H1 (cell line): ENCODE results near the gene SLIT3. TPM values are rescaled to one million over a fixed set of nuclear protein-coding genes. Genes with fewer than 3 reads are reported as not detected.

Experiments
- CTCF ChIA-PET: fragments of 300-600 bp; sonication (Branson Sonifier 250); formaldehyde crosslinking; loops from one replicate; lab custom pipeline; 2021; ENCODE audit not compliant: partially characterized antibody; lab: Charles Lee
- POLR2A ChIA-PET: fragments of 300-600 bp; sonication (Branson Sonifier 250); formaldehyde crosslinking; loops from one replicate; lab custom pipeline; 2021; ENCODE audit warnings: inconsistent platforms; ENCODE audit not compliant: partially characterized antibody; lab: Charles Lee
- DNase-seq, 2 experiments: peaks; one replicate each; pipeline versions ENCODE4 v3.0.0 to v3.0.0-alpha.2; 2010 to 2022; ENCODE audit warnings: low spot score in 2 of 2, low read depth in 1 of 2, mixed read lengths in 1 of 2
- FAIRE-seq: peaks from 2 replicates; lab custom pipeline; 2011; peaks lifted over from hg19 to GRCh38; lab: Jason Lieb, UNC
- H2AFZ ChIP-seq: 2 replicates; pipeline ENCODE4 v1.8.1; 2012; ENCODE audit warnings: low read length, inconsistent platforms
- H2AK5ac ChIP-seq: 2 replicates; pipeline ENCODE4 v1.6.1; 2013; ENCODE audit warnings: low read depth, low read length
- H2BK120ac ChIP-seq: replicated peaks from 2 replicates; pipeline ENCODE3; 2013; ENCODE audit warnings: low read depth, low read length, inconsistent platforms
- H2BK12ac ChIP-seq: 2 replicates; pipeline ENCODE4 v1.6.1; 2013; ENCODE audit warnings: low read depth, low read length
- H2BK15ac ChIP-seq: 2 replicates; pipeline ENCODE4 v1.6.1; 2013; ENCODE audit warnings: low read length
- H2BK20ac ChIP-seq: 2 replicates; pipeline ENCODE4 v1.6.1; 2013; ENCODE audit warnings: low read length
- H2BK5ac ChIP-seq: 2 replicates; pipeline ENCODE4 v1.6.1; 2013; ENCODE audit warnings: low read depth, low read length
- H3K14ac ChIP-seq: 2 replicates; pipeline ENCODE4 v1.6.1; 2013; ENCODE audit warnings: inconsistent platforms; ENCODE audit not compliant: insufficient read length
- H3K18ac ChIP-seq: 2 replicates; pipeline ENCODE4 v1.6.1; 2013; ENCODE audit warnings: low read length; ENCODE audit errors: extremely low read depth
- H3K23ac ChIP-seq: 2 replicates; pipeline ENCODE4 v1.6.1; 2013; ENCODE audit warnings: inconsistent platforms; ENCODE audit not compliant: insufficient read length
- H3K23me2 ChIP-seq: 2 replicates; pipeline ENCODE4 v1.6.1; 2013; ENCODE audit warnings: low read depth, low read length
- H3K27ac ChIP-seq: 2 replicates; pipeline ENCODE4 v1.6.1; 2011; ENCODE audit warnings: low read depth, low read length, inconsistent platforms
- H3K27me3 ChIP-seq, 4 experiments: replicated peaks in 1 of 4; 1 replicate in 1 of 4; 2 replicates in 3 of 4; pipeline versions ENCODE4 v1.6.1 to v1.8.1; 2011 to 2013; ENCODE audit warnings: low read length in 3 of 4, mild to moderate bottlenecking in 3 of 4, inconsistent platforms in 2 of 4, mixed read lengths in 2 of 4, moderate library complexity in 1 of 4; ENCODE audit not compliant: control insufficient read depth in 3 of 4, insufficient read depth in 3 of 4; ENCODE audit errors: extremely low read depth in 1 of 4
- H3K36me3 ChIP-seq, 4 experiments: 2 replicates each; pipeline versions ENCODE4 v1.6.1 to v1.8.1; 2011 to 2013; ENCODE audit warnings: mild to moderate bottlenecking in 4 of 4, low read length in 3 of 4, moderate library complexity in 2 of 4, control low read depth in 1 of 4, inconsistent platforms in 1 of 4; ENCODE audit not compliant: insufficient read depth in 4 of 4, control insufficient read depth in 2 of 4
- H3K4ac ChIP-seq: replicated peaks from 2 replicates; pipeline ENCODE3; 2013; ENCODE audit warnings: low read length, low read depth, mixed read lengths, inconsistent platforms; ENCODE audit not compliant: insufficient read length
- H3K4me1 ChIP-seq, 4 experiments: replicated peaks in 1 of 4; 1 replicate in 1 of 4; 2 replicates in 3 of 4; pipeline versions ENCODE4 v1.6.1 to v1.8.1; 2011 to 2013; ENCODE audit warnings: low read length in 3 of 4, inconsistent platforms in 2 of 4, mixed read lengths in 1 of 4; ENCODE audit not compliant: insufficient read depth in 4 of 4, control insufficient read depth in 3 of 4
- H3K4me2 ChIP-seq, 2 experiments: 2 replicates each; pipeline versions ENCODE4 v1.6.1 to v1.8.1; 2011 to 2013; ENCODE audit warnings: low read depth in 2 of 2, low read length in 2 of 2, control low read depth in 1 of 2, inconsistent platforms in 1 of 2, mild to moderate bottlenecking in 1 of 2; ENCODE audit not compliant: insufficient read depth in 1 of 2
- H3K4me3 ChIP-seq, 4 experiments: fragments of 200-600, 300-600 bp in 1 of 4; sonication (generic), shearing (Covaris generic), sonication (Bioruptor Twin) in 1 of 4; 2 replicates each; pipeline versions ENCODE4 v1.5.1 to v1.8.1; 2011 to 2016; ENCODE audit warnings: low read length in 4 of 4, low read depth in 3 of 4, control low read depth in 2 of 4, inconsistent platforms in 2 of 4, mild to moderate bottlenecking in 2 of 4, mixed read lengths in 1 of 4, moderate library complexity in 1 of 4; ENCODE audit not compliant: insufficient read depth in 2 of 4; ENCODE audit errors: extremely low read depth in 1 of 4
- H3K56ac ChIP-seq: replicated peaks from 2 replicates; pipeline ENCODE3; 2013; ENCODE audit warnings: low read depth, mild to moderate bottlenecking, mixed read lengths, low read length, inconsistent platforms; ENCODE audit not compliant: insufficient read length
- H3K79me1 ChIP-seq: 2 replicates; pipeline ENCODE4 v1.6.1; 2013; ENCODE audit warnings: low read depth, low read length, control low read depth
- H3K79me2 ChIP-seq, 2 experiments: 2 replicates each; pipeline versions ENCODE4 v1.6.1 to v1.8.1; 2012 to 2013; ENCODE audit warnings: low read length in 2 of 2, mild to moderate bottlenecking in 2 of 2, inconsistent platforms in 1 of 2; ENCODE audit not compliant: insufficient read depth in 2 of 2, control insufficient read depth in 1 of 2
- H3K9ac ChIP-seq, 4 experiments: replicated peaks in 1 of 4; 1 replicate in 1 of 4; 2 replicates in 3 of 4; pipeline versions ENCODE4 v1.6.1 to v1.8.1; 2011 to 2013; ENCODE audit warnings: low read depth in 3 of 4, low read length in 3 of 4, control low read depth in 2 of 4, mild to moderate bottlenecking in 2 of 4, moderate library complexity in 2 of 4, inconsistent platforms in 1 of 4; ENCODE audit errors: extremely low read depth in 1 of 4
- H3K9me3 ChIP-seq, 2 experiments: 2 replicates each; pipeline versions ENCODE4 v1.6.1 to v1.8.1; 2012 to 2013; ENCODE audit warnings: mild to moderate bottlenecking in 2 of 2, moderate library complexity in 2 of 2, control low read depth in 1 of 2, inconsistent platforms in 1 of 2, low read depth in 1 of 2, low read length in 1 of 2, mixed read lengths in 1 of 2; ENCODE audit not compliant: insufficient read depth in 2 of 2
- H4K20me1 ChIP-seq, 2 experiments: replicated peaks in 1 of 2; 2 replicates each; pipeline versions ENCODE3 to v1.8.1; 2011 to 2013; ENCODE audit warnings: inconsistent platforms in 2 of 2, low read length in 2 of 2, mild to moderate bottlenecking in 1 of 2; ENCODE audit not compliant: insufficient read depth in 2 of 2, control insufficient read depth in 1 of 2
- H4K5ac ChIP-seq: 2 replicates; pipeline ENCODE4 v1.6.1; 2013; ENCODE audit warnings: low read length, low read depth, mixed read lengths, inconsistent platforms; ENCODE audit not compliant: insufficient read length
- H4K8ac ChIP-seq: 2 replicates; pipeline ENCODE4 v1.8.0; 2013; ENCODE audit warnings: mild to moderate bottlenecking, moderate library complexity, low read length, inconsistent platforms; ENCODE audit not compliant: insufficient read depth; ENCODE audit errors: extremely low read depth
- H4K91ac ChIP-seq: replicated peaks from 2 replicates; pipeline ENCODE3; 2013; ENCODE audit warnings: low read length, mixed read lengths, inconsistent platforms; ENCODE audit not compliant: insufficient read length
- EGR1 ChIP-seq: IDR thresholded peaks from 2 replicates; pipeline ENCODE4 v1.6.1; 2011; ENCODE audit warnings: low read depth, low read length, borderline replicate concordance
- EZH2 ChIP-seq: fragments of 200-600 bp; sonication (generic); IDR thresholded peaks from 2 replicates; pipeline ENCODE4 v1.7.1; 2012; ENCODE audit warnings: low read depth, mild to moderate bottlenecking, moderate library complexity, low read length, inconsistent platforms; ENCODE audit not compliant: severe bottlenecking
- HDAC6 ChIP-seq: IDR thresholded peaks from one replicate; pipeline ENCODE4 v1.7.1; 2012; ENCODE audit warnings: low read depth, mild to moderate bottlenecking, inconsistent platforms, low read length, moderate library complexity
- JUN ChIP-seq: IDR thresholded peaks from 2 replicates; pipeline ENCODE4 v1.6.1; 2011; ENCODE audit warnings: low read depth, mild to moderate bottlenecking, improper control_type of control experiment, low read length
- KDM1A ChIP-seq: fragments of 200-600, 300-600 bp; sonication (generic); IDR thresholded peaks from 2 replicates; pipeline ENCODE4 v1.7.1; 2016; ENCODE audit warnings: mild to moderate bottlenecking, low read length, borderline replicate concordance
- MAFK ChIP-seq: IDR thresholded peaks from 2 replicates; pipeline ENCODE4 v1.6.1; 2012; ENCODE audit warnings: low read depth, mild to moderate bottlenecking, improper control_type of control experiment, low read length
- SAP30 ChIP-seq: fragments of 300-600 bp; sonication (generic); IDR thresholded peaks from 2 replicates; pipeline ENCODE4 v1.7.1; 2012; ENCODE audit warnings: low read length, moderate library complexity, mild to moderate bottlenecking, inconsistent platforms; ENCODE audit not compliant: insufficient read depth, insufficient replicate concordance
- TBP ChIP-seq: IDR thresholded peaks from 2 replicates; pipeline ENCODE4 v1.6.1; 2011; ENCODE audit warnings: low read depth, low read length, improper control_type of control experiment
- ZNF274 ChIP-seq: IDR thresholded peaks from 2 replicates; pipeline ENCODE4 v1.7.0; 2012; ENCODE audit warnings: low read length, borderline replicate concordance; ENCODE audit errors: extremely low read depth
- whole genome bisulfite sequencing, 2 experiments: shearing (Covaris generic) in 1 of 2; methylation state at CpG; one replicate each; pipeline versions ENCODE4 v1.1.6 to v1.1.7; 2013 to 2015; ENCODE audit warnings: low lambda C conversion rate in 2 of 2, mixed read lengths in 2 of 2, inconsistent platforms in 1 of 2, low coverage in 1 of 2, missing lambda C conversion rate in 1 of 2; ENCODE audit not compliant: insufficient replicate concordance in 2 of 2, insufficient coverage in 1 of 2, insufficient read length in 1 of 2; ENCODE audit errors: extremely low coverage in 1 of 2, missing lambda C conversion rate in 1 of 2; 5-methylcytosine and 5-hydroxymethylcytosine counted together
- polyA plus RNA-seq, 7 experiments: library from polyadenylated mRNA; depleted of rRNA in 3 of 7; stranded (reverse) in 5 of 7; unstranded in 2 of 7; fragments of >200 nt in 5 of 7; fragments of 200-250 nt in 2 of 7; gene quantifications; 1 replicate in 5 of 7; 2 replicates in 1 of 7; 4 replicates in 1 of 7; pipeline versions ENCODE4 v1.2.1 to v1.2.3, GENCODE V29; 2011 to 2013; ENCODE audit warnings: missing spikeins in 2 of 7, mixed read lengths in 2 of 7
- total RNA-seq: library from RNA; stranded (reverse); fragmentation: NEBNext Ultra II Directional; extraction: Animal tissue kit (Norgen Biotek cat#: 25700); gene quantifications from 2 replicates; pipeline ENCODE4 v1.2.1, GENCODE V29; 2021

Gene SLIT3
- total and polyA plus RNA-seq, 2 of the 8 experiments (the other 6 are each of a cell fraction or from before 2014, with no cell fraction given): 1.1 to 1.2 TPM

- H4K8ac ChIP-seq: no peak overlapping the region
- H3K4ac ChIP-seq: no peak overlapping the region
- H3K18ac ChIP-seq: no peak overlapping the region
- 87% methylated on average over 8 of the region's 8 CpGs; no CpG with 5 or more reads in 1 of the 2 experiments for WGBS, 2 experiments
- H3K36me3 ChIP-seq: no peaks in the 10 kb centered on the region
- H2AFZ ChIP-seq: no peak overlapping the region
- no peaks in the 10 kb centered on the region for H4K20me1 ChIP-seq
- POLR2A ChIA-PET: interaction anchor here (0.6 kb wide), 1 partner anchor 1134 kb away, joined by 3 read pairs; no protein-coding TSS in a partner anchor
- no peak overlapping the region for H3K14ac ChIP-seq
- CTCF ChIA-PET: interaction anchor here (0.6 to 0.7 kb wide), 2 partner anchors 24 to 56 kb away, joined by 4 read pairs; no protein-coding TSS in a partner anchor
- no peak overlapping the region; a peak in 1 of 7 replicates for H3K9ac ChIP-seq
- 0 out of 2 replicates have a peak overlapping the region, but pooled peaks have one; percentile 12 for H2BK15ac ChIP-seq
- no peaks in the 10 kb centered on the region for H3K79me2 ChIP-seq
- no peaks in the 10 kb centered on the region; the same call in 1 of the 2 replicates for H3K23me2 ChIP-seq
- DNase-seq (no peak), FAIRE-seq (no peak)
- H4K5ac ChIP-seq: no peak overlapping the region
- H3K9me3 ChIP-seq: no peaks in the 10 kb centered on the region
- no peaks in the 10 kb centered on the region; a peak in 2 of 7 replicates for H3K27me3 ChIP-seq
- no peaks in the 10 kb centered on the region for H3K79me1 ChIP-seq
- H2BK120ac ChIP-seq: no peak overlapping the region
- H3K4me2 ChIP-seq: no peak overlapping the region
- no peak overlapping the region for H2BK20ac ChIP-seq
- no peak overlapping the region for H3K56ac ChIP-seq
- H3K27ac ChIP-seq: no peak overlapping the region
- H3K4me1 ChIP-seq: peaks cover 17 to 41% (median 32%) of the 10 kb centered on the region in 4 experiments
- H4K91ac ChIP-seq: no peak overlapping the region
- no peak overlapping the region for H2AK5ac ChIP-seq
- TF ChIP-seq EGR1 (no peak), HDAC6 (no peak), KDM1A (no peak), ZNF274 (no peak), TBP (no peak), MAFK (no peak), JUN (no peak), SAP30 (no peak), EZH2 (no peak)
- no peak overlapping the region for H2BK12ac ChIP-seq
- 0 out of 2 replicates have a peak overlapping the region, but pooled peaks have one; percentile 3 for H2BK5ac ChIP-seq
- H3K4me3 ChIP-seq: no peak overlapping the region
- no peak overlapping the region for H3K23ac ChIP-seq
These were observed 217.4 kb downstream of the SLIT3 start for GRCh38 chr5:169083394-169084018.
